HEK293 (cell line): ENCODE results near the gene SRPRB.
A peak's percentile ranks its signal among the peaks of the same experiment; 100 is the strongest.

Experiments used
- BCL11B ChIP-seq: fragments of 450-650 bp; formaldehyde crosslinking; IDR thresholded peaks from 2 replicates; pipeline ENCODE4 v1.5.1; 2016; ENCODE audit warnings: low read depth, missing biosample characterization, missing genetic modification characterization
- GLIS2 ChIP-seq: fragments of 450-650 bp; formaldehyde crosslinking; IDR thresholded peaks from 2 replicates; pipeline ENCODE4 v1.5.1; 2016; ENCODE audit warnings: missing biosample characterization, missing genetic modification characterization
- KLF9 ChIP-seq: fragments of 450-650 bp; formaldehyde crosslinking; IDR thresholded peaks from 2 replicates; pipeline ENCODE4 v1.5.1; 2016; ENCODE audit warnings: missing biosample characterization, missing genetic modification characterization, low read depth
- MYNN ChIP-seq: fragments of 450-650 bp; formaldehyde crosslinking; IDR thresholded peaks from 2 replicates; pipeline ENCODE4 v1.5.1; 2016; ENCODE audit warnings: missing biosample characterization, missing genetic modification characterization, borderline replicate concordance
- PRDM1 ChIP-seq: fragments of 450-650 bp; formaldehyde crosslinking; IDR thresholded peaks from 2 replicates; pipeline ENCODE4; 2016; ENCODE audit warnings: missing biosample characterization, missing genetic modification characterization
- SP2 ChIP-seq: fragments of 450-650 bp; formaldehyde crosslinking; IDR thresholded peaks from 2 replicates; pipeline ENCODE4 v1.5.1; 2016; ENCODE audit warnings: missing biosample characterization, missing genetic modification characterization
- SP7 ChIP-seq: fragments of 450-650 bp; formaldehyde crosslinking; IDR thresholded peaks from 2 replicates; pipeline ENCODE4 v1.5.1; 2016; ENCODE audit warnings: missing biosample characterization, missing genetic modification characterization
- YY2 ChIP-seq: fragments of 450-650 bp; formaldehyde crosslinking; IDR thresholded peaks from 2 replicates; pipeline ENCODE4 v1.5.1; 2016; ENCODE audit warnings: missing biosample characterization, missing genetic modification characterization
- ZBTB1 ChIP-seq: fragments of 450-650 bp; formaldehyde crosslinking; IDR thresholded peaks from 2 replicates; pipeline ENCODE4 v1.5.1; 2016; ENCODE audit warnings: missing biosample characterization, missing genetic modification characterization
- ZBTB10 ChIP-seq: fragments of 450-650 bp; formaldehyde crosslinking; IDR thresholded peaks from 2 replicates; pipeline ENCODE4 v1.5.1; 2016; ENCODE audit warnings: missing biosample characterization, missing genetic modification characterization
- ZBTB17 ChIP-seq: fragments of 450-650 bp; formaldehyde crosslinking; IDR thresholded peaks from 2 replicates; pipeline ENCODE4 v1.5.1; 2016; ENCODE audit warnings: missing biosample characterization, missing genetic modification characterization
- ZBTB26 ChIP-seq: fragments of 450-650 bp; formaldehyde crosslinking; optimal IDR thresholded peaks from 2 replicates; pipeline ENCODE3; 2016; ENCODE audit warnings: missing biosample characterization, mild to moderate bottlenecking, missing genetic modification characterization
- ZBTB48 ChIP-seq: fragments of 450-650 bp; formaldehyde crosslinking; IDR thresholded peaks from 2 replicates; pipeline ENCODE4 v1.5.1; 2016; ENCODE audit warnings: missing biosample characterization, missing genetic modification characterization
- ZFP69B ChIP-seq: fragments of 450-650 bp; formaldehyde crosslinking; IDR thresholded peaks from 2 replicates; pipeline ENCODE4 v1.5.1; 2016; ENCODE audit warnings: missing biosample characterization, missing genetic modification characterization
- ZNF416 ChIP-seq: fragments of 450-650 bp; formaldehyde crosslinking; IDR thresholded peaks from 2 replicates; pipeline ENCODE4 v1.5.1; 2016; ENCODE audit warnings: missing biosample characterization, missing genetic modification characterization
- ZNF501 ChIP-seq: fragments of 450-650 bp; formaldehyde crosslinking; IDR thresholded peaks from 2 replicates; pipeline ENCODE4 v1.5.1; 2016; ENCODE audit warnings: missing biosample characterization, missing genetic modification characterization
- ZNF510 ChIP-seq: fragments of 450-650 bp; formaldehyde crosslinking; IDR thresholded peaks from 2 replicates; pipeline ENCODE4 v1.5.1; 2018; ENCODE audit warnings: mild to moderate bottlenecking, missing genetic modification characterization, missing biosample characterization; ENCODE audit not compliant: insufficient replicate concordance
- ZNF521 ChIP-seq: fragments of 450-650 bp; formaldehyde crosslinking; IDR thresholded peaks from 2 replicates; pipeline ENCODE4 v1.5.1; 2017; ENCODE audit warnings: missing biosample characterization, mild to moderate bottlenecking, missing genetic modification characterization
- ZNF544 ChIP-seq: fragments of 450-650 bp; formaldehyde crosslinking; IDR thresholded peaks from 2 replicates; pipeline ENCODE4 v1.5.0; 2017; ENCODE audit warnings: missing biosample characterization, missing genetic modification characterization
- ZNF623 ChIP-seq: fragments of 450-650 bp; formaldehyde crosslinking; IDR thresholded peaks from 2 replicates; pipeline ENCODE4 v1.5.1; 2016; ENCODE audit warnings: missing biosample characterization, missing genetic modification characterization
- ZNF654 ChIP-seq: fragments of 450-650 bp; formaldehyde crosslinking; IDR thresholded peaks from 2 replicates; pipeline ENCODE4 v1.5.1; 2016; ENCODE audit warnings: low read depth, missing biosample characterization, missing genetic modification characterization
- ZNF707 ChIP-seq: fragments of 450-650 bp; formaldehyde crosslinking; IDR thresholded peaks from 2 replicates; pipeline ENCODE4 v1.5.1; 2016; ENCODE audit warnings: missing biosample characterization, missing genetic modification characterization
- ZNF76 ChIP-seq: fragments of 450-650 bp; formaldehyde crosslinking; IDR thresholded peaks from 2 replicates; pipeline ENCODE4; 2016; ENCODE audit warnings: low read depth, missing biosample characterization, missing genetic modification characterization, borderline replicate concordance
- ZSCAN18 ChIP-seq: fragments of 450-650 bp; formaldehyde crosslinking; IDR thresholded peaks from 2 replicates; pipeline ENCODE4 v1.5.1; 2016; ENCODE audit warnings: missing biosample characterization, missing genetic modification characterization
- ZSCAN4 ChIP-seq: fragments of 450-650 bp; formaldehyde crosslinking; IDR thresholded peaks from 2 replicates; pipeline ENCODE4 v1.5.1; 2017; ENCODE audit warnings: missing biosample characterization, missing genetic modification characterization
- TF ChIP-seq, protein P1 (sequence below): fragments of 450-650 bp; formaldehyde crosslinking; IDR thresholded peaks from 2 replicates; pipeline ENCODE4 v1.5.1; 2016; ENCODE audit warnings: missing biosample characterization, missing genetic modification characterization, low read depth
- TF ChIP-seq, protein P2 (sequence below): fragments of 450-650 bp; formaldehyde crosslinking; IDR thresholded peaks from 2 replicates; pipeline ENCODE4; 2016; ENCODE audit warnings: missing biosample characterization, missing genetic modification characterization
- TF ChIP-seq, protein P3 (sequence below): sonication (generic); formaldehyde crosslinking; IDR thresholded peaks from 2 replicates; pipeline ENCODE4 v1.8.1; 2022; ENCODE audit warnings: mild to moderate bottlenecking, moderate library complexity, missing genetic modification reagents

SRPRB gene

DNA sequence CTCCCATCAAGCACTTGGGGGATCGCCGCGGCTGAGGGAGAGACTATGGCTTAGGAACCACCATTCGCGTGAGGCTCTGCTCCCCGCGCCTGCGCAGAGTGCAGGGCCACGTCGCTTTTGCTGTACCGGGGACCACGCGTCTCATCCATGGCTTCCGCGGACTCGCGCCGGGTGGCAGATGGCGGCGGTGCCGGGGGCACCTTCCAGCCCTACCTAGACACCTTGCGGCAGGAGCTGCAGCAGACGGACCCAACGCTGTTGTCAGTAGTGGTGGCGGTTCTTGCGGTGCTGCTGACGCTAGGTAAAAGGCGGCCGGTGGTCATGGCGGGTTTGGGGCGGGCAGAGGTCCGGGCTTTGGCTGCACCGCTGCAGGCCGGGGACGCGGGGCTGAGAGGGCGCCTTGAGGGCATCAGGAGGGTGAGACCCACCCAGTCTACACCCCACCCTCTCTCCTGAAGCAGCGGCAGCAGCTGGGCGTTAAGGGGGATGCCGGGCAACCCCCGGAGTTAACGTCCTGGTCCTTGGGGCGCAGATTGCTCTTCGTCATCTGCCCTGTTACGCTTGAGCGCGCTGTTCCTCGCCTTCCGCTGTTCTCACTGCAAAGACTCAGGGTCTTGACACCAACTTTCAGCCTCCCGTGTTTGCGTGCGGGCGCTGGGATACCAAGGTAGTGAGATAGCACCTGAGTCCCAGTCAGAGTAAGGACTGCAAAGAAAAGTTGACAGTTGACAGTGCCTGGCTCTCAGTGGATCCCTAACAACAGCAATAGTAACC, at the start of gene SRPRB (continued):
- TF ChIP-seq, protein P1, sequence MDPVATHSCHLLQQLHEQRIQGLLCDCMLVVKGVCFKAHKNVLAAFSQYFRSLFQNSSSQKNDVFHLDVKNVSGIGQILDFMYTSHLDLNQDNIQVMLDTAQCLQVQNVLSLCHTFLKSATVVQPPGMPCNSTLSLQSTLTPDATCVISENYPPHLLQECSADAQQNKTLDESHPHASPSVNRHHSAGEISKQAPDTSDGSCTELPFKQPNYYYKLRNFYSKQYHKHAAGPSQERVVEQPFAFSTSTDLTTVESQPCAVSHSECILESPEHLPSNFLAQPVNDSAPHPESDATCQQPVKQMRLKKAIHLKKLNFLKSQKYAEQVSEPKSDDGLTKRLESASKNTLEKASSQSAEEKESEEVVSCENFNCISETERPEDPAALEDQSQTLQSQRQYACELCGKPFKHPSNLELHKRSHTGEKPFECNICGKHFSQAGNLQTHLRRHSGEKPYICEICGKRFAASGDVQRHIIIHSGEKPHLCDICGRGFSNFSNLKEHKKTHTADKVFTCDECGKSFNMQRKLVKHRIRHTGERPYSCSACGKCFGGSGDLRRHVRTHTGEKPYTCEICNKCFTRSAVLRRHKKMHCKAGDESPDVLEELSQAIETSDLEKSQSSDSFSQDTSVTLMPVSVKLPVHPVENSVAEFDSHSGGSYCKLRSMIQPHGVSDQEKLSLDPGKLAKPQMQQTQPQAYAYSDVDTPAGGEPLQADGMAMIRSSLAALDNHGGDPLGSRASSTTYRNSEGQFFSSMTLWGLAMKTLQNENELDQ, result no peak
- TF ChIP-seq YY2 (tag by site-specific recombination), result peak; percentile 83
- TF ChIP-seq, protein P2, sequence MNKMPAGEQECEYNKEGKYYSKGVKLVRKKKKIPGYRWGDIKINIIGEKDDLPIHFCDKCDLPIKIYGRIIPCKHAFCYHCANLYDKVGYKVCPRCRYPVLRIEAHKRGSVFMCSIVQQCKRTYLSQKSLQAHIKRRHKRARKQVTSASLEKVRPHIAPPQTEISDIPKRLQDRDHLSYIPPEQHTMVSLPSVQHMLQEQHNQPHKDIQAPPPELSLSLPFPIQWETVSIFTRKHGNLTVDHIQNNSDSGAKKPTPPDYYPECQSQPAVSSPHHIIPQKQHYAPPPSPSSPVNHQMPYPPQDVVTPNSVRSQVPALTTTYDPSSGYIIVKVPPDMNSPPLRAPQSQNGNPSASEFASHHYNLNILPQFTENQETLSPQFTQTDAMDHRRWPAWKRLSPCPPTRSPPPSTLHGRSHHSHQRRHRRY, result no peak
- TF ChIP-seq BCL11B (tag by site-specific recombination), result no peak
- TF ChIP-seq, protein P3, sequence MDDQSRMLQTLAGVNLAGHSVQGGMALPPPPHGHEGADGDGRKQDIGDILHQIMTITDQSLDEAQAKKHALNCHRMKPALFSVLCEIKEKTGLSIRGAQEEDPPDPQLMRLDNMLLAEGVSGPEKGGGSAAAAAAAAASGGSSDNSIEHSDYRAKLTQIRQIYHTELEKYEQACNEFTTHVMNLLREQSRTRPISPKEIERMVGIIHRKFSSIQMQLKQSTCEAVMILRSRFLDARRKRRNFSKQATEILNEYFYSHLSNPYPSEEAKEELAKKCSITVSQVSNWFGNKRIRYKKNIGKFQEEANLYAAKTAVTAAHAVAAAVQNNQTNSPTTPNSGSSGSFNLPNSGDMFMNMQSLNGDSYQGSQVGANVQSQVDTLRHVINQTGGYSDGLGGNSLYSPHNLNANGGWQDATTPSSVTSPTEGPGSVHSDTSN (CRISPR knock-in tag), result no peak
- TF ChIP-seq ZNF510 (tag by site-specific recombination), result no peak
- TF ChIP-seq ZBTB26, result peak; percentile 80
- TF ChIP-seq ZNF501 (tag by site-specific recombination), result peak; percentile 59; the same call in 1 of the 2 replicates
- no peak for TF ChIP-seq ZFP69B (tag by site-specific recombination)
- TF ChIP-seq PRDM1 (tag by site-specific recombination), result no peak
- no peak for TF ChIP-seq ZSCAN18 (tag by site-specific recombination)
- TF ChIP-seq ZNF654 (tag by site-specific recombination), result no peak
- TF ChIP-seq ZBTB1 (tag by site-specific recombination), result no peak
- TF ChIP-seq ZNF623 (tag by site-specific recombination), result no peak
- TF ChIP-seq ZNF416 (tag by site-specific recombination), result no peak
- TF ChIP-seq ZBTB48, result peak; percentile 94
- no peak for TF ChIP-seq ZNF521 (tag by site-specific recombination)
- no peak for TF ChIP-seq ZSCAN4
- peak; percentile 88 for TF ChIP-seq ZBTB17 (tag by site-specific recombination)
- no peak for TF ChIP-seq ZNF707
- 0 out of 2 replicates have a peak, but pooled peaks have one; percentile 26 for TF ChIP-seq ZBTB10
- no peak for TF ChIP-seq ZNF544 (tag by site-specific recombination)
- peak; percentile 44 for TF ChIP-seq SP7
- peak; percentile 12; the same call in 1 of the 2 replicates for TF ChIP-seq KLF9 (tag by site-specific recombination)
- TF ChIP-seq MYNN, result no peak
- peak; percentile 56 for TF ChIP-seq SP2 (tag by site-specific recombination)
- peak; percentile 88; the same call in 1 of the 2 replicates for TF ChIP-seq ZNF76
- no peak for TF ChIP-seq GLIS2 (tag by site-specific recombination)
